DND-41 (cell line): ENCODE data around the gene SMAD9.

Experiments used
- ATAC-seq: fragments of 200-7000 bp; cut with Tn5 transposase; 3 replicates; pipeline ENCODE4 v1.9.1; 2021; ENCODE audit warnings: low read depth; ENCODE audit not compliant: insufficient read depth
- DNase-seq: peaks from one replicate; pipeline ENCODE4 v3.0.0-alpha.2; 2020
- H2AFZ ChIP-seq: 2 replicates; pipeline ENCODE4 v1.6.0; 2012; ENCODE audit warnings: low read depth, low read length
- H3K27ac ChIP-seq: 2 replicates; pipeline ENCODE4 v1.5.1; 2012; ENCODE audit warnings: low read length, inconsistent platforms
- H3K27me3 ChIP-seq: fragments of 200-600 bp; sonication (generic); 2 replicates; pipeline ENCODE4 v1.6.0; 2012; ENCODE audit warnings: low read length, mild to moderate bottlenecking, inconsistent platforms; ENCODE audit not compliant: insufficient read depth, poor library complexity
- H3K36me3 ChIP-seq: 2 replicates; pipeline ENCODE4 v1.5.1; 2012; ENCODE audit warnings: low read length, inconsistent platforms; ENCODE audit not compliant: insufficient read depth
- H3K4me1 ChIP-seq: 2 replicates; pipeline ENCODE4 v1.5.1; 2012; ENCODE audit warnings: mild to moderate bottlenecking, low read length; ENCODE audit not compliant: insufficient read depth
- H3K4me2 ChIP-seq: 2 replicates; pipeline ENCODE4 v1.6.0; 2012; ENCODE audit warnings: mild to moderate bottlenecking, moderate library complexity, low read length, inconsistent platforms; ENCODE audit not compliant: insufficient read depth
- H3K4me3 ChIP-seq, 2 experiments: fragments of 200-600 bp in 1 of 2; shearing (Covaris generic) in 1 of 2; 2 replicates each; pipeline ENCODE4 v1.5.1; 2012 to 2016; ENCODE audit warnings: inconsistent platforms in 2 of 2, low read length in 2 of 2, mild to moderate bottlenecking in 2 of 2, low read depth in 1 of 2, moderate library complexity in 1 of 2
- H3K79me2 ChIP-seq: 2 replicates; pipeline ENCODE4 v1.6.0; 2012; ENCODE audit warnings: low read length, inconsistent platforms; ENCODE audit not compliant: insufficient read depth
- H3K9ac ChIP-seq: 2 replicates; pipeline ENCODE4 v1.6.0; 2012; ENCODE audit warnings: low read depth, mild to moderate bottlenecking, inconsistent platforms, low read length, moderate library complexity
- H3K9me3 ChIP-seq: 2 replicates; pipeline ENCODE4 v1.5.1; 2012; ENCODE audit warnings: low read length, moderate library complexity, mild to moderate bottlenecking, inconsistent platforms; ENCODE audit not compliant: insufficient read depth, severe bottlenecking
- H4K20me1 ChIP-seq: 2 replicates; pipeline ENCODE4 v1.6.0; 2012; ENCODE audit warnings: low read length; ENCODE audit not compliant: insufficient read depth
- EZH2 ChIP-seq: IDR thresholded peaks from 3 replicates; pipeline ENCODE4 v1.6.1; 2012; ENCODE audit warnings: borderline replicate concordance, low read depth, mild to moderate bottlenecking, moderate library complexity, low read length, inconsistent platforms; ENCODE audit not compliant: severe bottlenecking
- TF ChIP-seq, protein P1 (sequence below): IDR thresholded peaks from 2 replicates; pipeline ENCODE4 v1.5.1; 2012; ENCODE audit warnings: borderline replicate concordance, low read length, moderate library complexity, mild to moderate bottlenecking; ENCODE audit not compliant: poor library complexity, severe bottlenecking; ENCODE audit errors: extremely low read depth

Gene SMAD9

DNA sequence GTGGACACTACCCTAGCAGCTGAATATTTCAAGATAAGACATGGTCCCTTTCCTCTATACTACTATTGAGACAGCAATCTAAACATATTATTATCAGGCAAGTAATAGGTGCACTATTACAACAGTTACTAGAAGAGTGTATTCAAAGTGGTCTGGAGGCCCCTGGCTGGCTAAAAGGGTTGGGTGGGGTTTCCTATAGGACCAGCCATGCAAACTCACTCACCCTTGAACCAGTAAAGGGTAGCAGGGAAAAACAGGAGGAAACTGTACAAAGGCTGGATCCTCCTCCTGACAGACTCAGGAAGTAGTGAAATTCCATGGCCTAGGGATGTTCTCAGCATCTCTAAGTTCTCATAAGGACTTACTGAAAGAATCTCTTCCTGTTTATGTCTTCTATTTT is 7.7 kb downstream of the SMAD9 start:
- ATAC-seq = no peak

DNA sequence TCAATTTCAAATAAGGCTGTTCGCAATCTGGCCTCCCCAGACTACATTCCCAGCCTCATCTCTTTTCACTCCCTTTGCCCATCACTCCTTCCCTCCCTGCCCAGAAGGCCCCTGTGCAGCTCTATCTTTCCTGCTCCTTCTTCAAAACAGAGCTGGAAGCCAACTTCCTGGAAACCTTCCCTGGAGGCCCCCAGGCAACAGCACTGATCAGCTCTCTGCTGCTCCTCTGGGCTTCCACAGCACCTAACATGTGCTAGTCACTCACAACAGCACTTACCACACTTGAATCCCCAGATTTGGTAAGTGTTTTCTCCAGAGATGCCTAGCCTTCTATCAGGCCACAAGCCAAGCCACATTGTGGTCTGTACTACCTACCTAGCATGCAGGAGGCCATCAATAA is 9.5 kb downstream of the SMAD9 start:
- no peaks in the 10 kb centered on the region for H3K4me1 ChIP-seq
- no peak overlapping the region for H3K4me2 ChIP-seq
- no peak for DNase-seq
- no peaks in the 10 kb centered on the region for H4K20me1 ChIP-seq
- no peaks in the 10 kb centered on the region for H3K36me3 ChIP-seq
- no peak overlapping the region for H2AFZ ChIP-seq
- H3K27me3 ChIP-seq = peaks cover 4% of the 10 kb centered on the region
- no peak overlapping the region for H3K4me3 ChIP-seq
- no peak for ATAC-seq
- H3K9ac ChIP-seq = no peak overlapping the region
- H3K79me2 ChIP-seq = no peaks in the 10 kb centered on the region
- H3K27ac ChIP-seq = no peak overlapping the region
- H3K9me3 ChIP-seq = no peaks in the 10 kb centered on the region
- TF ChIP-seq, protein P1, sequence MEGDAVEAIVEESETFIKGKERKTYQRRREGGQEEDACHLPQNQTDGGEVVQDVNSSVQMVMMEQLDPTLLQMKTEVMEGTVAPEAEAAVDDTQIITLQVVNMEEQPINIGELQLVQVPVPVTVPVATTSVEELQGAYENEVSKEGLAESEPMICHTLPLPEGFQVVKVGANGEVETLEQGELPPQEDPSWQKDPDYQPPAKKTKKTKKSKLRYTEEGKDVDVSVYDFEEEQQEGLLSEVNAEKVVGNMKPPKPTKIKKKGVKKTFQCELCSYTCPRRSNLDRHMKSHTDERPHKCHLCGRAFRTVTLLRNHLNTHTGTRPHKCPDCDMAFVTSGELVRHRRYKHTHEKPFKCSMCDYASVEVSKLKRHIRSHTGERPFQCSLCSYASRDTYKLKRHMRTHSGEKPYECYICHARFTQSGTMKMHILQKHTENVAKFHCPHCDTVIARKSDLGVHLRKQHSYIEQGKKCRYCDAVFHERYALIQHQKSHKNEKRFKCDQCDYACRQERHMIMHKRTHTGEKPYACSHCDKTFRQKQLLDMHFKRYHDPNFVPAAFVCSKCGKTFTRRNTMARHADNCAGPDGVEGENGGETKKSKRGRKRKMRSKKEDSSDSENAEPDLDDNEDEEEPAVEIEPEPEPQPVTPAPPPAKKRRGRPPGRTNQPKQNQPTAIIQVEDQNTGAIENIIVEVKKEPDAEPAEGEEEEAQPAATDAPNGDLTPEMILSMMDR = no peak

More for the DNA sequence above, 7.7 kb downstream of the SMAD9 start:
- no peaks in the 10 kb centered on the region for H4K20me1 ChIP-seq
- DNase-seq = no peak
- H3K4me1 ChIP-seq = no peaks in the 10 kb centered on the region
- H3K9me3 ChIP-seq = no peaks in the 10 kb centered on the region
- no peaks in the 10 kb centered on the region for H3K79me2 ChIP-seq
- H3K9ac ChIP-seq = no peak overlapping the region
- no peak overlapping the region for H3K27ac ChIP-seq
- no peak overlapping the region for H3K4me3 ChIP-seq
- no peak for TF ChIP-seq EZH2
- TF ChIP-seq, protein P1 = no peak
- H3K27me3 ChIP-seq = peaks cover 4% of the 10 kb centered on the region
- no peak overlapping the region for H2AFZ ChIP-seq
- H3K4me2 ChIP-seq = no peak overlapping the region
- H3K36me3 ChIP-seq = no peaks in the 10 kb centered on the region

DNA sequence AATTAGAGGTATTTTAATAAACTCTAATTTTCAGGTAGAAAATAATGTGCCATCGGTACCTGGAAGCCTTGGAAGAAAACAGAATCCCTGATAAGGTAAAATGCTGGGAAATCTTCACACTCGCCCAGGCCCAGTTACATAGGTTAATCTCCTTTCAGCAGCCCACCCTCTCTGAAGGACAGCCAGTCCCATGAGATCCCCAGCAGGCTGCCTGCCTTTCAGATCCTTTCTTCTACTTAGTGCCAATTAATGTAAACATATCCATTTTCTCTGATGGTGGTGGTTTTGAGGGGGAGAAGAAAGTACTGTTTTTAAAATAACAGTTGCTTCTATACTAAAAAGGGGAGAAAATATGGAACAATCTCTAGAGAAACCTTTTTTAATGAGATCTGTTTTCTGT is 12.2 kb downstream of the SMAD9 start:
- H4K20me1 ChIP-seq = no peaks in the 10 kb centered on the region
- no peaks in the 10 kb centered on the region for H3K79me2 ChIP-seq
- no peaks in the 10 kb centered on the region for H3K4me1 ChIP-seq
- no peaks in the 10 kb centered on the region for H3K36me3 ChIP-seq
- no peak overlapping the region for H2AFZ ChIP-seq
- H3K9ac ChIP-seq = no peak overlapping the region
- ATAC-seq (no peak), DNase-seq (no peak)
- no peak overlapping the region for H3K4me3 ChIP-seq
- no peak overlapping the region for H3K27ac ChIP-seq
- no peaks in the 10 kb centered on the region for H3K27me3 ChIP-seq
- TF ChIP-seq, protein P1 = no peak
- no peak for TF ChIP-seq EZH2
- no peaks in the 10 kb centered on the region for H3K9me3 ChIP-seq
- no peak overlapping the region for H3K4me2 ChIP-seq

DNA sequence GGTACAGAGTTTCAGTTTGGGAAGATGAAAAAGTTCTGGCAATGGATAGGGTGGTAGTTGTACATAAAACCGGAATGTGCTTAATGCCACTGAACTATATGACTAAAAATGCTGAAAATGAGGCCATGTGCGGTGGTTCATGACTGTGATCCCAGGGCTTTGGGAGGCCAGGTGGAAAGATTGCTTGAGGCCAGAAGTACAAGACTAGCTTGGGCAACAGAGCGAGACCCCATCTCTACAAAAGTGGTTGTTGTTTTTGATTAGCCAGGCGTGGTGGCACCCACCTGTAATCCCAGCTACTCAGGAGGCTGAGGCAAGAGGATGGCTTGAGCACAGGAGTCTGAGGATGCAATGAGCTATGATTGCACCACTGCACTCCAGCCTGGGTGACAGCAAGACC is 12.8 kb downstream of the SMAD9 start:
- no peaks in the 10 kb centered on the region for H3K79me2 ChIP-seq

More for the DNA sequence above, 12.8 kb downstream of the SMAD9 start:
- TF ChIP-seq, protein P1 = no peak
- TF ChIP-seq EZH2 = no peak
- no peak for DNase-seq
- Histone ChIP-seq H3K4me2 (no peak overlapping the region), H3K9ac (no peak overlapping the region), H3K27ac (no peak overlapping the region), H4K20me1 (no peaks in the 10 kb centered on the region), H3K9me3 (no peaks in the 10 kb centered on the region), H3K4me1 (no peaks in the 10 kb centered on the region), H3K27me3 (no peaks in the 10 kb centered on the region), H3K36me3 (no peaks in the 10 kb centered on the region), H2AFZ (no peak overlapping the region), H3K4me3 (no peak overlapping the region)
- no peak for ATAC-seq
